H1 (cell line): Measurements from ENCODE around the gene LAMC3.

Experiments
- CREB1 ChIP-seq: IDR thresholded peaks from 2 replicates; pipeline ENCODE4 v1.6.1; 2012; ENCODE audit warnings: inconsistent platforms
- EGR1 ChIP-seq: IDR thresholded peaks from 2 replicates; pipeline ENCODE4 v1.6.1; 2011; ENCODE audit warnings: low read depth, low read length, borderline replicate concordance
- EZH2 ChIP-seq: fragments of 200-600 bp; sonication (generic); IDR thresholded peaks from 2 replicates; pipeline ENCODE4 v1.7.1; 2012; ENCODE audit warnings: low read depth, mild to moderate bottlenecking, moderate library complexity, low read length, inconsistent platforms; ENCODE audit not compliant: severe bottlenecking
- FOSL1 ChIP-seq: IDR thresholded peaks from 2 replicates; pipeline ENCODE4 v1.6.1; 2011; ENCODE audit warnings: mild to moderate bottlenecking, low read depth, low read length, moderate library complexity; ENCODE audit not compliant: insufficient read depth
- GABPA ChIP-seq: IDR thresholded peaks from 2 replicates; pipeline ENCODE4 v1.6.1; 2011; ENCODE audit warnings: mild to moderate bottlenecking, low read length, moderate library complexity, borderline replicate concordance; ENCODE audit not compliant: insufficient read depth
- JUN ChIP-seq: IDR thresholded peaks from 2 replicates; pipeline ENCODE4 v1.6.1; 2011; ENCODE audit warnings: low read depth, mild to moderate bottlenecking, improper control_type of control experiment, low read length
- MAFK ChIP-seq: IDR thresholded peaks from 2 replicates; pipeline ENCODE4 v1.6.1; 2012; ENCODE audit warnings: low read depth, mild to moderate bottlenecking, improper control_type of control experiment, low read length
- POU5F1 ChIP-seq: IDR thresholded peaks from 2 replicates; pipeline ENCODE4 v1.6.1; 2011; ENCODE audit warnings: low read depth, mild to moderate bottlenecking, low read length, moderate library complexity
- TF ChIP-seq, protein P1 (sequence below), 3 experiments: IDR thresholded peaks; 1 replicate in 2 of 3; 2 replicates in 1 of 3; pipeline versions ENCODE4 v1.5.1 to v1.6.1; 2011; ENCODE audit warnings: low read length in 3 of 3, mild to moderate bottlenecking in 3 of 3, inconsistent platforms in 2 of 3, low read depth in 1 of 3, moderate library complexity in 1 of 3; ENCODE audit not compliant: insufficient read depth in 1 of 3; ENCODE audit errors: control extremely low read depth in 1 of 3

DNA sequence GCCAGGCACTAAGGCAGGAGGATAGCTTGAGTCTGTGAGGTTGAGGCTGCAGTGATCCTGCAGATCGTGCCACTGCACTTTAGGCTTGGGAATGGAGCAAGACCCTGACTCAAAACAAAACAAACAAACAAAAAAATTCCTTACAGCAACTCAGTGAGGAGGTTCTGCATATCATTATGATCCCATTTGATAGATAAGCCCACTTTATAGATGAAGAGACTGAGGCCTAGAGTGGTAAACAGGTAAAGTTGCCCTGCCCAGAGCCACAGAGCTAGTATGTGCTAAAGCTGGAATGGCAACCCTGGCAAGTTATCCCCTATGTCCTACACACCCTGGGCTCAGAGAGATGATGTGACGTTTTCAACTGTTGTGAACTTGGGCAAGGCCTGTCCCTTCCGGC lies 94.6 kb downstream of the LAMC3 start:
- TF ChIP-seq, protein P1, sequence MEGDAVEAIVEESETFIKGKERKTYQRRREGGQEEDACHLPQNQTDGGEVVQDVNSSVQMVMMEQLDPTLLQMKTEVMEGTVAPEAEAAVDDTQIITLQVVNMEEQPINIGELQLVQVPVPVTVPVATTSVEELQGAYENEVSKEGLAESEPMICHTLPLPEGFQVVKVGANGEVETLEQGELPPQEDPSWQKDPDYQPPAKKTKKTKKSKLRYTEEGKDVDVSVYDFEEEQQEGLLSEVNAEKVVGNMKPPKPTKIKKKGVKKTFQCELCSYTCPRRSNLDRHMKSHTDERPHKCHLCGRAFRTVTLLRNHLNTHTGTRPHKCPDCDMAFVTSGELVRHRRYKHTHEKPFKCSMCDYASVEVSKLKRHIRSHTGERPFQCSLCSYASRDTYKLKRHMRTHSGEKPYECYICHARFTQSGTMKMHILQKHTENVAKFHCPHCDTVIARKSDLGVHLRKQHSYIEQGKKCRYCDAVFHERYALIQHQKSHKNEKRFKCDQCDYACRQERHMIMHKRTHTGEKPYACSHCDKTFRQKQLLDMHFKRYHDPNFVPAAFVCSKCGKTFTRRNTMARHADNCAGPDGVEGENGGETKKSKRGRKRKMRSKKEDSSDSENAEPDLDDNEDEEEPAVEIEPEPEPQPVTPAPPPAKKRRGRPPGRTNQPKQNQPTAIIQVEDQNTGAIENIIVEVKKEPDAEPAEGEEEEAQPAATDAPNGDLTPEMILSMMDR (IDR thresholded peaks at IDR 0.05; ENCODE audit: control extremely low read depth in 1 of 3, insufficient read depth in 1 of 3, low read depth in 1 of 3, low read length in 3 of 3): no peak
- TF ChIP-seq EGR1: no peak
- TF ChIP-seq CREB1: no peak
- no peak for TF ChIP-seq POU5F1
- no peak for TF ChIP-seq MAFK
- TF ChIP-seq GABPA: no peak
- TF ChIP-seq EZH2: no peak
- no peak for TF ChIP-seq JUN
- no peak for TF ChIP-seq FOSL1
